Mesendoderm (in vitro differentiated cells): ENCODE data around the gene TEAD2.

Experiments used
- DNase-seq: peaks from one replicate; pipeline ENCODE4 v3.0.0; 2013
- H2AK5ac ChIP-seq: 2 replicates; pipeline ENCODE4 v1.6.1; 2013; ENCODE audit warnings: low read length, inconsistent platforms
- H2BK120ac ChIP-seq: 2 replicates; pipeline ENCODE4 v1.6.1; 2013; ENCODE audit warnings: low read depth, mild to moderate bottlenecking, low read length, moderate library complexity, mixed read lengths
- H2BK15ac ChIP-seq: replicated peaks from 2 replicates; pipeline ENCODE4 v1.6.1; 2013; ENCODE audit warnings: low read depth, mild to moderate bottlenecking, moderate library complexity
- H2BK5ac ChIP-seq: 2 replicates; pipeline ENCODE4 v1.6.1; 2013; ENCODE audit warnings: low read length, inconsistent platforms
- H3K18ac ChIP-seq: 2 replicates; pipeline ENCODE4 v1.6.1; 2013; ENCODE audit warnings: mild to moderate bottlenecking, low read length, mixed read lengths
- H3K23ac ChIP-seq: one replicate; pipeline ENCODE4 v1.6.1; 2013; ENCODE audit warnings: low read length
- H3K27ac ChIP-seq: 2 replicates; pipeline ENCODE4 v1.5.1; 2013; ENCODE audit warnings: low read depth, mild to moderate bottlenecking, inconsistent platforms, low read length, moderate library complexity
- H3K27me3 ChIP-seq: 2 replicates; pipeline ENCODE4 v1.6.1; 2013; ENCODE audit warnings: low read length, control low read depth, mild to moderate bottlenecking, inconsistent platforms; ENCODE audit not compliant: insufficient read depth, poor library complexity
- H3K36me3 ChIP-seq: 2 replicates; pipeline ENCODE4 v1.6.1; 2013; ENCODE audit warnings: low read length, inconsistent platforms; ENCODE audit not compliant: control insufficient read depth, insufficient read depth
- H3K4ac ChIP-seq: one replicate; pipeline ENCODE4 v1.6.1; 2013; ENCODE audit warnings: low read depth, mild to moderate bottlenecking, low read length, moderate library complexity
- H3K4me1 ChIP-seq: 2 replicates; pipeline ENCODE4 v1.6.1; 2013; ENCODE audit warnings: low read depth, low read length, inconsistent platforms; ENCODE audit not compliant: control insufficient read depth
- H3K4me2 ChIP-seq: 2 replicates; pipeline ENCODE4 v1.6.1; 2013; ENCODE audit warnings: low read length
- H3K4me3 ChIP-seq: 2 replicates; pipeline ENCODE4 v1.5.1; 2013; ENCODE audit warnings: mild to moderate bottlenecking, low read length
- H3K56ac ChIP-seq: one replicate; pipeline ENCODE4 v1.6.1; 2013; ENCODE audit warnings: low read length
- H3K79me1 ChIP-seq: 2 replicates; pipeline ENCODE4 v1.6.1; 2013; ENCODE audit warnings: low read length, inconsistent platforms
- H3K79me2 ChIP-seq: 2 replicates; pipeline ENCODE4 v1.6.1; 2013; ENCODE audit warnings: mild to moderate bottlenecking, low read length; ENCODE audit not compliant: control insufficient read depth, insufficient read depth
- H3K9ac ChIP-seq: 2 replicates; pipeline ENCODE4 v1.6.1; 2013; ENCODE audit warnings: low read length, inconsistent platforms
- H4K5ac ChIP-seq: one replicate; pipeline ENCODE4 v1.6.1; 2013; ENCODE audit warnings: low read length
- H4K8ac ChIP-seq: one replicate; pipeline ENCODE4 v1.6.1; 2013; ENCODE audit warnings: low read depth, mild to moderate bottlenecking, control low read depth, low read length, moderate library complexity
- WGBS: extraction: QIAGEN DNeasy Blood & Tissue Kit; methylation state at CpG from one replicate; pipeline ENCODE4 v1.1.7; 2013; ENCODE audit warnings: low lambda C conversion rate, missing lambda C conversion rate; ENCODE audit not compliant: insufficient coverage; ENCODE audit errors: extremely low coverage; 5-methylcytosine and 5-hydroxymethylcytosine counted together

The TEAD2 gene

GRCh38 chr19:49390131-49390928, 28.1 kb upstream of the TEAD2 start:
- H3K9ac ChIP-seq, result no peak overlapping the region
- H2BK120ac ChIP-seq, result no peak overlapping the region
- no peaks in the 10 kb centered on the region for H3K79me2 ChIP-seq
- no peak overlapping the region for H3K27ac ChIP-seq
- no peak overlapping the region for H2BK5ac ChIP-seq
- no peak overlapping the region for H3K23ac ChIP-seq
- H3K4me2 ChIP-seq, result no peak overlapping the region
- H4K5ac ChIP-seq, result no peak overlapping the region
- no peak overlapping the region for H3K4ac ChIP-seq
- no peak overlapping the region for H3K18ac ChIP-seq
- H3K79me1 ChIP-seq, result no peaks in the 10 kb centered on the region
- no peak overlapping the region for H2BK15ac ChIP-seq
- no peak overlapping the region for H4K8ac ChIP-seq
- no peaks in the 10 kb centered on the region for H3K36me3 ChIP-seq
- H3K56ac ChIP-seq, result peak overlapping the region; percentile 34
- no peak for DNase-seq
- H3K4me1 ChIP-seq, result no peaks in the 10 kb centered on the region
- no peaks in the 10 kb centered on the region for H3K27me3 ChIP-seq
- WGBS, result no CpG with 5 or more reads among the region's 26 CpGs
- H3K4me3 ChIP-seq, result no peak overlapping the region
- H2AK5ac ChIP-seq, result no peak overlapping the region

- H3K4me2 ChIP-seq, result no peak overlapping the region
- no peak overlapping the region for H3K4ac ChIP-seq
- H3K27ac ChIP-seq, result no peak overlapping the region
- H4K8ac ChIP-seq, result no peak overlapping the region
- H2BK5ac ChIP-seq, result no peak overlapping the region
- H2AK5ac ChIP-seq, result no peak overlapping the region
- H3K4me1 ChIP-seq, result no peaks in the 10 kb centered on the region
- no peak overlapping the region for H3K18ac ChIP-seq
- no peak overlapping the region for H3K4me3 ChIP-seq
- H2BK15ac ChIP-seq, result no peak overlapping the region
- no peak overlapping the region for H3K56ac ChIP-seq
- no peak overlapping the region for H3K9ac ChIP-seq
- H3K27me3 ChIP-seq, result no peaks in the 10 kb centered on the region
- DNase-seq, result no peak
- no peaks in the 10 kb centered on the region for H3K36me3 ChIP-seq
- H2BK120ac ChIP-seq, result no peak overlapping the region
- H4K5ac ChIP-seq, result no peak overlapping the region
- H3K79me2 ChIP-seq, result no peaks in the 10 kb centered on the region
- H3K79me1 ChIP-seq, result no peaks in the 10 kb centered on the region
- WGBS, result no CpG with 5 or more reads among the region's 20 CpGs
- H3K23ac ChIP-seq, result no peak overlapping the region
Measured at GRCh38 chr19:49389406-49389805, 27.2 kb upstream of the TEAD2 start.

- no peaks in the 10 kb centered on the region for H3K36me3 ChIP-seq
- H3K4me3 ChIP-seq, result no peak within 1 kb of the TSS
- no peak within 1 kb of the TSS for H3K4me2 ChIP-seq
- no peak within 1 kb of the TSS for H3K4ac ChIP-seq
- no peak within 1 kb of the TSS for H3K27ac ChIP-seq
- H2BK5ac ChIP-seq, result no peak within 1 kb of the TSS
- H3K79me1 ChIP-seq, result no peaks in the 10 kb centered on the region
- no peak within 1 kb of the TSS for H2AK5ac ChIP-seq
- no peaks in the 10 kb centered on the region for H3K27me3 ChIP-seq
- H3K79me2 ChIP-seq, result no peaks in the 10 kb centered on the region
- no peak within 1 kb of the TSS for H3K56ac ChIP-seq
- no peak within 1 kb of the TSS for H4K5ac ChIP-seq
- H4K8ac ChIP-seq, result no peak within 1 kb of the TSS
- DNase-seq, result no peak
- H3K18ac ChIP-seq, result no peak within 1 kb of the TSS
- H2BK120ac ChIP-seq, result no peak within 1 kb of the TSS
- no peak within 1 kb of the TSS for H3K23ac ChIP-seq
- H3K4me1 ChIP-seq, result no peaks in the 10 kb centered on the region
- H3K9ac ChIP-seq, result no peak within 1 kb of the TSS
- no peak within 1 kb of the TSS for H2BK15ac ChIP-seq
- WGBS, result no CpG with 5 or more reads among the region's 40 CpGs
Measured at GRCh38 chr19:49387936-49388372, 25.7 kb upstream of the TEAD2 start, which contains the start of gene KASH5. Gene KASH5 (plus strand): TSS chr19:49388249. CDS start chr19:49390884, 2,635 bp downstream.

GRCh38 chr19:49383599-49383998, 21.4 kb upstream of the TEAD2 start:
- Histone ChIP-seq H3K36me3 (no peaks in the 10 kb centered on the region), H3K27me3 (no peaks in the 10 kb centered on the region), H4K8ac (no peak overlapping the region), H3K9ac (no peak overlapping the region), H3K56ac (no peak overlapping the region), H4K5ac (no peak overlapping the region), H3K79me1 (no peaks in the 10 kb centered on the region), H3K4me1 (no peaks in the 10 kb centered on the region), H3K4me2 (no peak overlapping the region), H2BK120ac (no peak overlapping the region), H2AK5ac (no peak overlapping the region), H3K23ac (no peak overlapping the region), H2BK15ac (no peak overlapping the region), H3K18ac (no peak overlapping the region), H3K4me3 (no peak overlapping the region), H3K4ac (no peak overlapping the region), H2BK5ac (no peak overlapping the region), H3K79me2 (no peaks in the 10 kb centered on the region), H3K27ac (no peak overlapping the region)
- no peak for DNase-seq
- WGBS, result no CpG with 5 or more reads among the region's 1 CpG

GRCh38 chr19:49382639-49383038, 20.4 kb upstream of the TEAD2 start:
- WGBS, result no CpG with 5 or more reads among the region's 5 CpGs
- H2AK5ac ChIP-seq, result no peak overlapping the region

GRCh38 chr19:49380391-49380790, 18.2 kb upstream of the TEAD2 start:
- no peak for DNase-seq
- H4K8ac ChIP-seq, result no peak overlapping the region
- H2BK120ac ChIP-seq, result no peak overlapping the region
- no peak overlapping the region for H2BK5ac ChIP-seq
- H4K5ac ChIP-seq, result no peak overlapping the region
- no peak overlapping the region for H3K4ac ChIP-seq
- no peaks in the 10 kb centered on the region for H3K79me2 ChIP-seq
- H3K4me1 ChIP-seq, result no peaks in the 10 kb centered on the region
- H3K36me3 ChIP-seq, result no peaks in the 10 kb centered on the region
- H3K4me2 ChIP-seq, result no peak overlapping the region
- no peak overlapping the region for H3K18ac ChIP-seq
- H3K4me3 ChIP-seq, result no peak overlapping the region
- no peak overlapping the region for H2AK5ac ChIP-seq
- H3K27me3 ChIP-seq, result no peaks in the 10 kb centered on the region
- H3K79me1 ChIP-seq, result no peaks in the 10 kb centered on the region
- WGBS, result no CpG with 5 or more reads among the region's 3 CpGs
- no peak overlapping the region for H3K9ac ChIP-seq
- no peak overlapping the region for H3K56ac ChIP-seq
- no peak overlapping the region for H2BK15ac ChIP-seq
- H3K23ac ChIP-seq, result no peak overlapping the region
- H3K27ac ChIP-seq, result no peak overlapping the region

More at GRCh38 chr19:49382639-49383038, 20.4 kb upstream of the TEAD2 start:
- no peaks in the 10 kb centered on the region for H3K4me1 ChIP-seq
- H3K4me2 ChIP-seq, result no peak overlapping the region
- H2BK15ac ChIP-seq, result no peak overlapping the region
- H4K8ac ChIP-seq, result no peak overlapping the region
- no peak for DNase-seq
- no peak overlapping the region for H3K18ac ChIP-seq
- no peaks in the 10 kb centered on the region for H3K79me1 ChIP-seq
- H3K27ac ChIP-seq, result no peak overlapping the region
- no peaks in the 10 kb centered on the region for H3K27me3 ChIP-seq
- no peak overlapping the region for H3K56ac ChIP-seq
- H3K4me3 ChIP-seq, result no peak overlapping the region
- no peak overlapping the region for H2BK120ac ChIP-seq
- no peak overlapping the region for H2BK5ac ChIP-seq
- no peaks in the 10 kb centered on the region for H3K36me3 ChIP-seq
- H3K23ac ChIP-seq, result no peak overlapping the region
- H3K79me2 ChIP-seq, result no peaks in the 10 kb centered on the region
- H3K4ac ChIP-seq, result no peak overlapping the region
- H4K5ac ChIP-seq, result no peak overlapping the region
- H3K9ac ChIP-seq, result no peak overlapping the region
